GM12878 (cell line): ENCODE data around the gene CPHXL.

ENCODE experiments used
- BRCA1 ChIP-seq: IDR thresholded peaks from 2 replicates; pipeline ENCODE4 v1.6.1; 2011; ENCODE audit warnings: low read depth, low read length, improper control_type of control experiment
- CREM ChIP-seq: IDR thresholded peaks from 2 replicates; pipeline ENCODE4 v1.6.1; 2014; ENCODE audit warnings: antibody characterized with exemption, low read depth
- CTCF ChIP-seq, 3 experiments: IDR thresholded peaks in 2 of 3; conservative IDR thresholded peaks in 1 of 3; 2 replicates each; pipeline ENCODE4 v1.5.1; 2011; ENCODE audit warnings: low read depth in 3 of 3, low read length in 3 of 3, mild to moderate bottlenecking in 3 of 3, control low read depth in 2 of 3, moderate library complexity in 2 of 3, inconsistent platforms in 1 of 3, mixed read lengths in 1 of 3; ENCODE audit not compliant: control insufficient read depth in 2 of 3, insufficient read depth in 1 of 3; ENCODE audit errors: extremely low read depth in 1 of 3
- FOS ChIP-seq: IDR thresholded peaks from 3 replicates; pipeline ENCODE4 v1.6.1; 2011; ENCODE audit warnings: borderline replicate concordance; ENCODE audit not compliant: insufficient read length; ENCODE audit errors: extremely low read depth
- MXI1 ChIP-seq: fragments of 150-350 bp; IDR thresholded peaks from 2 replicates; pipeline ENCODE4 v1.6.1; 2011; ENCODE audit warnings: low read depth, mild to moderate bottlenecking, inconsistent platforms, low read length, improper control_type of control experiment
- POLR2A ChIP-seq: IDR thresholded peaks from 2 replicates; pipeline ENCODE4 v1.6.1; 2011; ENCODE audit warnings: low read depth, mild to moderate bottlenecking, low read length
- RBBP5 ChIP-seq: fragments of 200-600 bp; sonication (generic); conservative IDR thresholded peaks from 2 replicates; pipeline ENCODE4 v1.6.1; 2016
- SMC3 ChIP-seq: IDR thresholded peaks from 2 replicates; pipeline ENCODE4 v1.6.1; 2011; ENCODE audit warnings: low read length, improper control_type of control experiment, borderline replicate concordance
- SP1 ChIP-seq: IDR thresholded peaks from one replicate; pipeline ENCODE4 v1.6.1; 2011; ENCODE audit warnings: low read depth, low read length
- TARDBP ChIP-seq: IDR thresholded peaks from 2 replicates; pipeline ENCODE4 v1.6.1; 2016; ENCODE audit warnings: borderline replicate concordance

GRCh38 chr16:75702242-75702641 is 24.0 kb downstream of the CPHXL start:
- TF ChIP-seq CTCF (IDR thresholded peaks at IDR 0.05 in 2 of 3, conservative IDR thresholded peaks at IDR 0.05 in 1 of 3; ENCODE audit: control insufficient read depth in 2 of 3, extremely low read depth in 1 of 3, insufficient read depth in 1 of 3, low read depth in 3 of 3, low read length in 3 of 3) (no peak), FOS (no peak), RBBP5 (no peak), TARDBP (no peak), SMC3 (no peak), CREM (no peak), SP1 (no peak), MXI1 (no peak), POLR2A (no peak), BRCA1 (no peak)
